GM12878 (cell line): Measurements from ENCODE around the gene HCAR3. TPM values are rescaled to one million over a fixed set of nuclear protein-coding genes. Genes with fewer than 3 reads are reported as not detected.

ENCODE experiments used
- ATAC-seq: fragments of 200-7000 bp; cut with Tn5 transposase; 3 replicates; pipeline ENCODE4 v1.9.1; 2020; ENCODE audit warnings: mild to moderate bottlenecking, moderate library complexity
- BruUV-seq: library from RNA; stranded (reverse); fragments of 400-500 nt; replicated peaks from 2 replicates; lab custom pipeline; 2021; lab: Mats Ljungman, UMichigan
- CTCF ChIA-PET: fragments of 300-600 bp; sonication (Branson Sonifier 250); formaldehyde crosslinking; extraction: SDS; loops from one replicate; lab custom pipeline; 2021; ENCODE audit warnings: inconsistent platforms; lab: Yijun Ruan, JAX
- POLR2A ChIA-PET: fragments of 350-600 bp; formaldehyde crosslinking; extraction: SDS; loops from one replicate; lab custom pipeline; 2021; ENCODE audit warnings: inconsistent platforms; lab: Charles Lee
- RAD21 ChIA-PET: fragments of 300-600 bp; sonication (Branson Sonifier 250); formaldehyde crosslinking; loops from one replicate; lab custom pipeline; 2023; ENCODE audit warnings: antibody characterized with exemption; ENCODE audit not compliant: unreplicated experiment; lab: Charles Lee
- SMC1A ChIA-PET: fragments of 300-600 bp; sonication (Branson Sonifier 250); formaldehyde crosslinking; loops from one replicate; lab custom pipeline; 2023; ENCODE audit not compliant: unreplicated experiment, uncharacterized antibody; lab: Charles Lee
- DNase-seq: peaks from one replicate; pipeline ENCODE4 v3.0.0-alpha.2; 2011; ENCODE audit warnings: low read depth, low spot score
- FAIRE-seq: peaks from 3 replicates; lab custom pipeline; 2011; peaks lifted over from hg19 to GRCh38; lab: Jason Lieb, UNC
- H2AFZ ChIP-seq: 2 replicates; pipeline ENCODE4 v1.6.0; 2011; ENCODE audit warnings: low read depth, low read length, control low read depth; ENCODE audit not compliant: control insufficient read depth
- H3K27ac ChIP-seq: 2 replicates; pipeline ENCODE4 v1.5.1; 2011; ENCODE audit warnings: control low read depth; ENCODE audit not compliant: control insufficient read depth, insufficient read depth
- H3K27me3 ChIP-seq, 2 experiments: replicated peaks in 1 of 2; 2 replicates each; pipeline versions ENCODE4 v1.6.0 to v1.6.1; 2011; ENCODE audit warnings: low read length in 1 of 2; ENCODE audit not compliant: control insufficient read depth in 2 of 2, insufficient read depth in 2 of 2
- H3K36me3 ChIP-seq, 2 experiments: 2 replicates each; pipeline ENCODE4 v1.5.1; 2011; ENCODE audit warnings: low read length in 1 of 2; ENCODE audit not compliant: control insufficient read depth in 2 of 2, insufficient read depth in 2 of 2
- H3K4me1 ChIP-seq: 2 replicates; pipeline ENCODE4 v1.6.1; 2011; ENCODE audit warnings: mild to moderate bottlenecking, low read length, moderate library complexity, mixed read lengths; ENCODE audit not compliant: control insufficient read depth, insufficient read depth
- H3K4me2 ChIP-seq: 2 replicates; pipeline ENCODE4 v1.6.0; 2011; ENCODE audit warnings: control low read depth; ENCODE audit not compliant: control insufficient read depth, insufficient read depth
- H3K4me3 ChIP-seq: fragments of 200-600 bp; sonication (generic); 2 replicates; pipeline ENCODE4 v1.5.1; 2016
- H3K79me2 ChIP-seq: 2 replicates; pipeline ENCODE4 v1.6.0; 2011; ENCODE audit warnings: low read length; ENCODE audit not compliant: control insufficient read depth, insufficient read depth
- H3K9ac ChIP-seq: 2 replicates; pipeline ENCODE4 v1.8.0; 2011; ENCODE audit warnings: low read length, control low read depth, mixed read lengths; ENCODE audit not compliant: control insufficient read depth, insufficient read depth
- H3K9me3 ChIP-seq: replicated peaks from 3 replicates; pipeline ENCODE4 v1.5.1; 2011; ENCODE audit warnings: mild to moderate bottlenecking, low read length; ENCODE audit not compliant: control insufficient read depth, insufficient read depth
- H4K20me1 ChIP-seq: 2 replicates; pipeline ENCODE4 v1.6.0; 2011; ENCODE audit not compliant: control insufficient read depth, insufficient read depth
- CBFB ChIP-seq: IDR thresholded peaks from 2 replicates; pipeline ENCODE4 v1.6.1; 2016; ENCODE audit warnings: antibody characterized with exemption, low read depth
- CHD4 ChIP-seq: fragments of 200-600 bp; sonication (generic); IDR thresholded peaks from 2 replicates; pipeline ENCODE4 v1.6.1; 2016; ENCODE audit warnings: mild to moderate bottlenecking
- FOS ChIP-seq: IDR thresholded peaks from 3 replicates; pipeline ENCODE4 v1.6.1; 2011; ENCODE audit warnings: borderline replicate concordance; ENCODE audit not compliant: insufficient read length; ENCODE audit errors: extremely low read depth
- HDAC6 ChIP-seq: fragments of 200-600 bp; sonication (generic); IDR thresholded peaks from one replicate; pipeline ENCODE4 v1.8.0; 2017; ENCODE audit warnings: antibody characterized with exemption; ENCODE audit not compliant: unreplicated experiment
- HDGF ChIP-seq: fragments of 450-650 bp; IDR thresholded peaks from 2 replicates; pipeline ENCODE4 v1.6.1; 2016; ENCODE audit warnings: antibody characterized with exemption
- IRF5 ChIP-seq: fragments of 450-650 bp; IDR thresholded peaks from 2 replicates; pipeline ENCODE4 v1.6.1; 2017; ENCODE audit warnings: borderline replicate concordance
- MTA3 ChIP-seq: IDR thresholded peaks from 2 replicates; pipeline ENCODE4 v1.6.1; 2012; ENCODE audit warnings: low read length, inconsistent platforms, borderline replicate concordance
- NFXL1 ChIP-seq: fragments of 450-650 bp; IDR thresholded peaks from 2 replicates; pipeline ENCODE4 v1.6.1; 2017; ENCODE audit warnings: antibody characterized with exemption, mild to moderate bottlenecking, borderline replicate concordance
- NR2F1 ChIP-seq: fragments of 450-650 bp; conservative IDR thresholded peaks from 2 replicates; pipeline ENCODE4 v1.6.1; 2017; ENCODE audit warnings: mild to moderate bottlenecking
- POLR2AphosphoS5 ChIP-seq: IDR thresholded peaks from 2 replicates; pipeline ENCODE4 v1.6.1; 2011; ENCODE audit warnings: mild to moderate bottlenecking, low read length, inconsistent platforms
- SIN3A ChIP-seq: IDR thresholded peaks from 2 replicates; pipeline ENCODE4 v1.6.1; 2012; ENCODE audit warnings: low read depth, low read length, improper control_type of control experiment
- YBX1 ChIP-seq: fragments of 450-650 bp; IDR thresholded peaks from 2 replicates; pipeline ENCODE4 v1.6.1; 2016; ENCODE audit warnings: antibody characterized with exemption
- YY1 ChIP-seq: IDR thresholded peaks from 2 replicates; pipeline ENCODE4 v1.6.1; 2011; ENCODE audit warnings: low read depth, mild to moderate bottlenecking, low read length
- ZNF217 ChIP-seq: fragments of 450-650 bp; IDR thresholded peaks from 2 replicates; pipeline ENCODE4 v1.6.1; 2017; ENCODE audit warnings: antibody characterized with exemption, mild to moderate bottlenecking
- WGBS: methylation state at CpG from one replicate; pipeline ENCODE4 v1.1.6; 2016; ENCODE audit warnings: low lambda C conversion rate; ENCODE audit not compliant: insufficient replicate concordance, insufficient coverage; ENCODE audit errors: missing lambda C conversion rate; 5-methylcytosine and 5-hydroxymethylcytosine counted together
- in situ Hi-C: fragments of 300-500 bp; cut with MboI; formaldehyde crosslinking; loops from 9 replicates; pipeline ENCODE4 v1.14.3; 2018; ENCODE audit warnings: mixed read lengths
- intact Hi-C: fragments of 100-400 bp; cut with micrococcal nuclease; formaldehyde crosslinking; loops from one replicate; pipeline ENCODE4 v1.14.2; 2022; ENCODE audit not compliant: unreplicated experiment
- polyA plus RNA-seq, 11 experiments: library from polyadenylated mRNA; depleted of rRNA in 4 of 11; unstranded in 6 of 11; stranded (reverse) in 5 of 11; fragments of >200 nt; fragmentation: Nextera tagmentation in 4 of 11; fragmentation: Illumina TruSeq in 1 of 11; extraction: Ambion mirVana in 4 of 11; extraction: Trizol in 1 of 11; gene quantifications; 1 replicate in 1 of 11; 2 replicates in 10 of 11; pipeline versions ENCODE4 v1.2.1 to v1.2.3, GENCODE V29; 2011 to 2016; ENCODE audit warnings: inconsistent platforms in 2 of 11, missing spikeins in 2 of 11, low read depth in 1 of 11
- total RNA-seq, 4 experiments: library from RNA; depleted of rRNA in 3 of 4; stranded (reverse); fragments of >200 nt in 3 of 4; fragmentation: Illumina TruSeq in 1 of 4; extraction: Trizol in 1 of 4; gene quantifications; 2 replicates each; pipeline versions ENCODE4 v1.2.1 to v1.2.3, GENCODE V29; 2013 to 2021

Gene HCAR3
- total and polyA plus RNA-seq, 10 of the 15 experiments (the other 5 are each of a cell fraction or from before 2014, with no cell fraction given) = 0.57 to 3.0 (median 2.2) TPM

GRCh38 chr12:122743895-122744525, 27.4 kb upstream of the HCAR3 start (continued):
- TF ChIP-seq YY1 = no peak
- no peak for TF ChIP-seq CHD4

GRCh38 chr12:122740351-122740750, 23.7 kb upstream of the HCAR3 start:
- intact Hi-C loops = no loop called here
- peak; percentile 31 for FAIRE-seq
- Histone ChIP-seq H2AFZ (no peak overlapping the region), H3K9me3 (peaks cover 2% of the 10 kb centered on the region; the same call in 1 of the 3 replicates), H3K9ac (no peak overlapping the region), H3K27me3 (no peaks in the 10 kb centered on the region), H3K4me3 (no peak overlapping the region), H3K4me2 (no peak overlapping the region), H3K36me3 (no peaks in the 10 kb centered on the region), H3K27ac (no peak overlapping the region), H3K4me1 (no peaks in the 10 kb centered on the region), H3K79me2 (no peaks in the 10 kb centered on the region), H4K20me1 (no peaks in the 10 kb centered on the region)
- SMC1A ChIA-PET = no interaction called here
- RAD21 ChIA-PET = no interaction called here
- no peak for ATAC-seq
- in situ Hi-C loops = no loop called here
- no TSS peak for BruUV-seq
- 69% methylated on average over 7 of the region's 7 CpGs for WGBS
- TF ChIP-seq MTA3 (no peak), POLR2AphosphoS5 (no peak), FOS (no peak), IRF5 (no peak), NFXL1 (no peak), HDAC6 (no peak), SIN3A (no peak), CBFB (no peak), ZNF217 (no peak), HDGF (no peak), NR2F1 (no peak), YBX1 (no peak)
- DNase-seq = no peak
- POLR2A ChIA-PET = no interaction called here
- CTCF ChIA-PET = no interaction called here
